Urinary bladder (tissue), 4 donors: ENCODE results near the gene SLC9A2. TPM values are rescaled to one million over a fixed set of nuclear protein-coding genes. Genes with fewer than 3 reads are reported as not detected.

Experiments
- DNase-seq: peaks from one replicate; pipeline ENCODE4 v3.0.0-alpha.2; 2015; ENCODE audit errors: extremely low spot score
- H3K27ac ChIP-seq: one replicate; pipeline ENCODE4 v1.5.1; 2013; ENCODE audit warnings: low read depth, mild to moderate bottlenecking, moderate library complexity
- H3K36me3 ChIP-seq: one replicate; pipeline ENCODE4 v1.6.1; 2013; ENCODE audit warnings: mild to moderate bottlenecking, moderate library complexity; ENCODE audit not compliant: insufficient read depth
- H3K4me1 ChIP-seq: one replicate; pipeline ENCODE4 v1.6.1; 2013; ENCODE audit warnings: mild to moderate bottlenecking, moderate library complexity; ENCODE audit not compliant: insufficient read depth
- H3K4me3 ChIP-seq: one replicate; pipeline ENCODE4 v1.5.1; 2013; ENCODE audit warnings: low read depth, low read length
- WGBS: extraction: QIAGEN DNeasy Blood & Tissue Kit; methylation state at CpG from one replicate; pipeline ENCODE4 v1.1.7; 2013; 5-methylcytosine and 5-hydroxymethylcytosine counted together
- polyA plus RNA-seq: library from polyadenylated mRNA; stranded (reverse); fragments of 200-250 nt; gene quantifications from one replicate; pipeline ENCODE4 v1.2.3, GENCODE V29; 2013
- total RNA-seq: library from RNA; depleted of rRNA; stranded (reverse); fragments of >200 nt; gene quantifications from one replicate; pipeline ENCODE4 v1.2.3, GENCODE V29; 2014
- donor health status: healthy with polysubstance abuse.
- donor health status: healthy.

Gene SLC9A2
- total and polyA plus RNA-seq, 2 donors, result 0.27 to 4.2 TPM

DNA sequence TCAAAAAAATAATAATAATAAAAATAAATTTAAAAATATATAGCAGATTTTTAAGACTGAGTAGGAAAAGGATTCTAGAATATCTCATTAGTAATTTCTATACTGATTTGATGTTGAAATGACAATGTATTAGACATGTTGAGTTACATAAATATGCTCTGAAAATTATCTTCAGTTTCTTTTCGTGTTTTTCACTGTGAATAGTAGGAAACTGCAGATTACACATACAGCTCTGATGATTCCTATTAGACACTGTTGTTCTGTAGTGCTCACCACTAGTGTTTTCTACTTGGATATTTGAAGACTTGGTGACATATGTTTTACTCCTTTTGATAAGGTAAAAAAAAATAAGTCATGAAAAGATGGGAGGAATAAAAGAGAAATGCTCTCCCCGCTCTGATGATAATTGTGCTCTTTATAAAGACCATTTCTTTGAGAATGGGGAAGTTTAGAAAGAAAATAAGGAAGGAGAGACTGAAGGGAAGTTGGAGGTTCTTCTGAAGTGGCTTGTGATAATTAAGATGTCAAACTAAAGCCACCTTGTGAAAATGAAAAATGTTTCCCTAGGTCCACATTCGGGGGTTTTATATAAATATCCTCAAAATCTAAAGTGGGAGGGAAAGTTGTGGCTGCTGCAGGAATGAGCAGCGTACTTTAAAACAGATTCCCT lies 52.9 kb downstream of the SLC9A2 start:
- no peaks in the 10 kb centered on the region for H3K36me3 ChIP-seq
- WGBS, result 66% methylated on average over 4 of the region's 4 CpGs

DNA sequence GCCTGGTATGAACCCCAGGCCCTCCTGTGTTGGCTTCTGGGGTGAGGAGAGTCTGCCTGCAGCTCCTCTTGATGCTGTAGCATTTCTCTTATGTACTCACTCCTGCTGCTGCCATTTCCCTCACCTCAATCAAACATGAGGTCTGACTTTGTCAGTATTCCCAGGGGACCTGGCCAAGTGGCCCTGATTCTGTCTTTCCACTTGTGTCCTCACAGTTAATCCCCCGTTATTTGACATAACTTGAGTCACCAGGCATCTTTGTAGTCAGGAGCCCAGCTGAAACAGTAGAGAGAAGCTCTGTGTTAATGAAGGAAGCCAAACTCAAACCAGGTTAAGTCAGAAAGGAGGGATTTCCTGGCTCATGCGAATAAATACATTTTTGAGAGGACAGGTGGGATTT lies 55.0 kb downstream of the SLC9A2 start:
- 88% methylated on average over 2 of the region's 2 CpGs for WGBS
- Histone ChIP-seq H3K4me1 (no peaks in the 10 kb centered on the region), H3K27ac (no peak overlapping the region), H3K4me3 (no peak overlapping the region), H3K36me3 (no peaks in the 10 kb centered on the region)
- DNase-seq, result no peak

More for the DNA sequence above, 52.9 kb downstream of the SLC9A2 start:
- Histone ChIP-seq H3K27ac (no peak overlapping the region), H3K4me1 (no peaks in the 10 kb centered on the region), H3K4me3 (no peak overlapping the region)
- DNase-seq, result no peak

- no peak for DNase-seq
- no peak overlapping the region for H3K4me3 ChIP-seq
- H3K27ac ChIP-seq, result no peak overlapping the region
- 71% methylated on average over 4 of the region's 4 CpGs for WGBS
- no peaks in the 10 kb centered on the region for H3K36me3 ChIP-seq
- H3K4me1 ChIP-seq, result no peaks in the 10 kb centered on the region
Observed at GRCh38 chr2:102674836-102675235, 55.5 kb downstream of the SLC9A2 start.

DNA sequence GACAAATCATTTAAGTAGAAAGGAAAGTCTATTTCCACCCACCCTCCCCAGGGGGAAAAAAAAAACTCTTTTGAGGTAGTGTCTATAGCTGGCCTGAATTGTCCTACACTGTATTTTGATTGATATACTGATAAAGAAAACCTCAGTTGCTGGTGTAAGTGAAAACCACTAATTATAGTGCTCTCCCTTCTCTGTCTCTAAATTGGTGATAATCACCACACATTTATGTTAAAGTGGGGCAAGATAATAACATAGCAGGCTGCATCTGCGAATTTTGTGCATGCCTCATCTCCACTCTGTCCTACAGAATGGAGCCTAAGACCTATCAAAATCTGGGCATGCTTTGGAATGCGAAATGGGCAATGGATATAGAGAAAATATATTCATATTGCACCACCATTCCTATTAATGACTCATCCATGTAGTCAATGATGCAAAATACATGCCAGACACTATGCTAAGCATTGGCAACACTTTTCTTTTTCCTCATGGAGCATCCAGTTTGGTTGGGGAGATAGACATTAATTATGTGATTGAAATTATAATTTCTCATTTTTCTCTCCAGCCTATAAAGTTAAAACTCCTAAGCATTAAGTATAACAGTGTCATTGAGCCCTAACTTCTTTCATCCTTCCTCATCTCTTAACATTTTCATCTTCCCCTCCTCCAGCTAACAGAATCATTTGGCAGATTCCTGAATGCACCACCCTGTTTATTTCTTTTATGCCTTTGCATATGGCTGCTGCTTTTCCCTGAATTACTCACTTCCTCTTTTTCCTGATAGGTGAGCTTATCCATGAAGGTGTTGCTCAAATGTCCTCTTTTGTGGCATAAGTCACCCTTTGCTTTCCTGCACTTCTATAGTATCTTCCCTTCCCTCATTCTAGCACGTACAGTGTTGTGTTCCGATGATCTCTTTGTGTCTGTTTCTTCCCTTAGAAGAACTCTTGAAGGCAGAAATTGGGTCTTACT lies 58.2 kb downstream of the SLC9A2 start:
- DNase-seq, result no peak
- 73% methylated on average over 4 of the region's 4 CpGs for WGBS

GRCh38 chr2:102678442-102678841 lies 59.1 kb downstream of the SLC9A2 start:
- 87% methylated on average over 5 of the region's 5 CpGs for WGBS

More for the DNA sequence above, 58.2 kb downstream of the SLC9A2 start:
- H3K27ac ChIP-seq, result no peak overlapping the region
- no peak overlapping the region for H3K4me3 ChIP-seq
- H3K36me3 ChIP-seq, result no peaks in the 10 kb centered on the region
- no peaks in the 10 kb centered on the region for H3K4me1 ChIP-seq

DNA sequence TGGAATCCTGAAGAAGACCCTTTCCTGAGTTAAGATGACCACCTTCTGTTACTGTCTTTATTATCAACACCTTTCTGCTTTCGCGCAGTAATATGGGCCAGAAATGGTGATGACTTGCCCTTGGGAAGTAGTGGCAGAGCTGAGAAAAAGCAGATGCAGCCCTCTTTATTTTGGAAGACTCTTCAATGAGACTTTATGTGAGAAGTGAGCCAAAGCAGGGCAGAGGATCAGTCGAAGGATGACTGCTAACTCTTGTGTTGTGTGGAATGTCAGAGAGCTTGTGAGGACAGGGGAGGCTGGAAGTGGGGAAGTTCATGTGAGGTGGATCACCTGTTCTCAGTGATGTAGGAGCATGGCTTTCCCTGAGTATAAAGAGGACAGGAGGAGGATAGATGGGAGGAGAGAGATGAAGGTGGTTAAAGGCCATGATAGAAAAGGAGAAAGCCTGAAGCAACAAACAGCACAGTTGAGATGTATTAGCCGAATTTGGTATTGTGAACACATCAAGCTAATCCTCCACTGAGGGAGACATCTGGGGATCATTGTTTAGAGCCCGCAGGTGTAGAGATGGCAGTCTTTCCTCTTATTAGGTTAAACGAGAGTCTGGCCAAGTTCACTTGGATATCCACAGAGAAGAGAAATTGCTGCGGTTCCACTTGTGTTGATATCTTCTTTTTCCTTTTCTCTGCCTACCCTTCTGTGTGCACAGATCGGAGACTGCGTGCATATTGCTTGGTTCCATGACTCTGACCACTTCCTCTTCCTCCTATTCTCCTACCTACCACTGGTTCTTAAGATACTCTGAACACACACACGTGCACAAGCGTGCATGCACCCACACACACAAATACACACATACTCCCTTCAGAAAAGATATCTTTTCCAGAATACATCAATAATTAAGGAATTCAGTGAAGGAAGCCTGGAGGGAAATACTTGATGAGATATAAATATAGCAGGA lies 67.4 kb downstream of the SLC9A2 start:
- no peaks in the 10 kb centered on the region for H3K36me3 ChIP-seq
- 75% methylated on average over 11 of the region's 11 CpGs for WGBS
- no peak for DNase-seq
- H3K4me1 ChIP-seq, result no peaks in the 10 kb centered on the region
- H3K4me3 ChIP-seq, result no peak overlapping the region
- H3K27ac ChIP-seq, result no peak overlapping the region

More at GRCh38 chr2:102678442-102678841, 59.1 kb downstream of the SLC9A2 start:
- no peak for DNase-seq
- Histone ChIP-seq H3K36me3 (no peaks in the 10 kb centered on the region), H3K27ac (no peak overlapping the region), H3K4me1 (no peaks in the 10 kb centered on the region), H3K4me3 (no peak overlapping the region)

- H3K4me3 ChIP-seq, result no peak overlapping the region
- H3K4me1 ChIP-seq, result no peaks in the 10 kb centered on the region
- no peak overlapping the region for H3K27ac ChIP-seq
- no peaks in the 10 kb centered on the region for H3K36me3 ChIP-seq
- 44% methylated on average over 5 of the region's 5 CpGs for WGBS
- DNase-seq, result no peak
Observed at GRCh38 chr2:102690012-102690411, 70.7 kb downstream of the SLC9A2 start.

- no peak for DNase-seq
- Histone ChIP-seq H3K36me3 (no peaks in the 10 kb centered on the region), H3K27ac (no peak overlapping the region), H3K4me3 (no peak overlapping the region), H3K4me1 (no peaks in the 10 kb centered on the region)
- 83% methylated on average over 2 of the region's 2 CpGs for WGBS
Observed at GRCh38 chr2:102696463-102696862, 77.1 kb downstream of the SLC9A2 start.

- DNase-seq, result no peak
- no peaks in the 10 kb centered on the region for H3K4me1 ChIP-seq
- H3K27ac ChIP-seq, result no peak overlapping the region
- 77% methylated on average over 6 of the region's 6 CpGs for WGBS
- H3K4me3 ChIP-seq, result no peak overlapping the region
- H3K36me3 ChIP-seq, result no peaks in the 10 kb centered on the region
Observed at GRCh38 chr2:102698369-102699111, 79.2 kb downstream of the SLC9A2 start.

DNA sequence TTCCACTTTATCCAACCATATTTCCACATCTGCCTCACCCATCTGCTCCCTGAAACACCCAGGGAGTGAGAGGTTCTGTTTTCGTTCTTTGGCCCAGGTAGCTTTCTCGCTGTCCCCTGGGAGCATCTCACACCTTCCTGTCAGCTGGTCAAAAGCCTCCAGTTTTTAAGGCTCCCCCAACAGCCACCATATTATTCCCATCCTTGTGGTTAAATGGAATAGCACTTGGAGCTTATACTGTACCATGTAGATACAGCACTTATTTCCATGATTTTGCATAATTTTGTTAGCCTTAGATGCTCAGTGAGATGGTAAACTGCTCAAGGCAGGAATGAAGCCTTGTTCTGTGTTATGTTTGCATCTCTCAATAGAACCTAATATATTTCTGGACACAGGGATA lies 84.0 kb downstream of the SLC9A2 start:
- Histone ChIP-seq H3K4me3 (no peak overlapping the region), H3K27ac (no peak overlapping the region), H3K36me3 (no peaks in the 10 kb centered on the region), H3K4me1 (no peaks in the 10 kb centered on the region)
- 62% methylated on average over 2 of the region's 2 CpGs for WGBS
- no peak for DNase-seq

- Histone ChIP-seq H3K4me1 (no peaks in the 10 kb centered on the region), H3K36me3 (no peaks in the 10 kb centered on the region), H3K4me3 (no peak overlapping the region), H3K27ac (no peak overlapping the region)
- DNase-seq, result no peak
Observed at GRCh38 chr2:102703748-102704147, 84.4 kb downstream of the SLC9A2 start.

DNA sequence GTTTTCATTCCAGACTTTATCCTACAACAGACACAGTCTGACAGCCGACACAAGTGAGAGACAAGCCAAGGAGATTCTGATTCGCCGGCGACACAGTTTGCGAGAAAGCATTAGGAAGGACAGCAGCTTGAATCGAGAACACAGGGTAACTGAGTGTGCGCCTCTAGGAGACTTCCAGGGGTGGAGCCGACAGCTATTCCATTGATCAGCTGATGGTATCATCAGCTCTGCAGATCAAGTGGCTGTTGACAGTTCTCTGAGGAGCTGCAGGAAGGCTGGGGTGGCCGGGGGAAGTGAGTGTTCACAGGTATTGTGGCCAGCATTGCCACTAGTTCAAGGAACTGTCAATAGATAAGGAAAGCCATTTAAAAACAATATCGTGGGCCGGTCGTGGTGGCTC lies 85.2 kb downstream of the SLC9A2 start:
- H3K4me3 ChIP-seq, result no peak overlapping the region
- 39% methylated on average over 12 of the region's 12 CpGs for WGBS

More for the DNA sequence above, 85.2 kb downstream of the SLC9A2 start:
- H3K4me1 ChIP-seq, result no peaks in the 10 kb centered on the region
- no peaks in the 10 kb centered on the region for H3K36me3 ChIP-seq
- no peak overlapping the region for H3K27ac ChIP-seq
- no peak for DNase-seq
